GM19023 (cell line): ENCODE data around the gene EMP2.

Source experiments
- ATAC-seq: cut with Tn5 transposase; IDR thresholded peaks from one replicate; pipeline ENCODE4 v1.9.1; 2021; ENCODE audit warnings: mild to moderate bottlenecking, moderate library complexity; ENCODE audit not compliant: unreplicated experiment

EMP2 gene

GRCh38 chr16:10494343-10495030 is 85.9 kb downstream of the EMP2 start:
- ATAC-seq = no peak

- no peak for ATAC-seq
Measured at GRCh38 chr16:10493276-10493675, 87.1 kb downstream of the EMP2 start.

GRCh38 chr16:10490141-10490540 is 90.3 kb downstream of the EMP2 start:
- ATAC-seq = no peak

GRCh38 chr16:10485698-10486382 is 94.6 kb downstream of the EMP2 start:
- ATAC-seq = no peak

GRCh38 chr16:10485159-10485558 is 95.2 kb downstream of the EMP2 start:
- no peak for ATAC-seq

- ATAC-seq = no peak
Measured at GRCh38 chr16:10480151-10480550, 100.2 kb downstream of the EMP2 start.
